K562 (cell line): ENCODE results near the gene GTPBP8. TPM values are rescaled to one million over a fixed set of nuclear protein-coding genes. Genes with fewer than 3 reads are reported as not detected.
A peak's percentile ranks its signal among the peaks of the same experiment; 100 is the strongest.

Experiments used
- ATF4 ChIP-seq: fragments of 450-650 bp; formaldehyde crosslinking; IDR thresholded peaks from 2 replicates; pipeline ENCODE4 v1.4.0; 2022; ENCODE audit warnings: mild to moderate bottlenecking, moderate library complexity
- CBX1 ChIP-seq: sonication (generic); IDR thresholded peaks from 2 replicates; pipeline ENCODE4 v1.6.1; 2016; ENCODE audit warnings: antibody characterized with exemption, low read depth, mild to moderate bottlenecking
- E2F3 ChIP-seq: fragments of 250-450 bp; sonication (Bioruptor Pico); IDR thresholded peaks from 2 replicates; pipeline ENCODE4 v1.4.0; 2020; ENCODE audit warnings: mild to moderate bottlenecking
- HCFC1 ChIP-seq: IDR thresholded peaks from 2 replicates; pipeline ENCODE4 v1.6.1; 2012; ENCODE audit warnings: low read depth, low read length, improper control_type of control experiment
- IRF9 ChIP-seq: fragments of 450-650 bp; IDR thresholded peaks from 2 replicates; pipeline ENCODE4 v1.6.1; 2016; ENCODE audit warnings: missing biosample characterization, missing genetic modification characterization
- NONO ChIP-seq, 2 experiments: fragments of 200-400 bp in 1 of 2; fragments of 450-650 bp in 1 of 2; formaldehyde crosslinking in 1 of 2; IDR thresholded peaks; 2 replicates each; pipeline ENCODE4 v1.6.1; 2017; ENCODE audit warnings: low read depth in 2 of 2, mild to moderate bottlenecking in 2 of 2, moderate library complexity in 2 of 2, low read length in 1 of 2
- POLR3G ChIP-seq: IDR thresholded peaks from 2 replicates; pipeline ENCODE4 v1.6.1; 2011; ENCODE audit not compliant: insufficient read length, insufficient replicate concordance; ENCODE audit errors: extremely low read depth
- RFX1 ChIP-seq: fragments of 450-650 bp; IDR thresholded peaks from 2 replicates; pipeline ENCODE4 v1.6.1; 2016; ENCODE audit warnings: mild to moderate bottlenecking, moderate library complexity
- SMAD1 ChIP-seq: fragments of 150-350 bp; IDR thresholded peaks from 2 replicates; pipeline ENCODE4 v1.6.1; 2014; ENCODE audit warnings: low read length, low read depth; ENCODE audit not compliant: partially characterized antibody
- ZBTB40 ChIP-seq, 2 experiments: fragments of 450-650 bp in 1 of 2; sonication (generic) in 1 of 2; formaldehyde crosslinking in 1 of 2; IDR thresholded peaks; 2 replicates each; pipeline versions ENCODE4 v1.7.1 to v1.9.0; 2016 to 2022; ENCODE audit warnings: inconsistent platforms in 1 of 2, mild to moderate bottlenecking in 1 of 2, missing genetic modification reagents in 1 of 2
- ZNF431 ChIP-seq: sonication (generic); formaldehyde crosslinking; IDR thresholded peaks from 2 replicates; pipeline ENCODE4 v1.8.0; 2022; ENCODE audit warnings: mild to moderate bottlenecking, missing genetic modification reagents
- polyA plus RNA-seq, 8 experiments: library from polyadenylated mRNA; depleted of rRNA in 4 of 8; stranded (reverse) in 5 of 8; unstranded in 3 of 8; fragments of >200 nt; fragmentation: Nextera tagmentation in 2 of 8; fragmentation: Illumina TruSeq in 1 of 8; extraction: Ambion mirVana in 2 of 8; extraction: Trizol in 1 of 8; gene quantifications; 2 replicates each; pipeline versions ENCODE4 v1.2.1 to v1.2.3, GENCODE V29; 2011 to 2014; ENCODE audit warnings: inconsistent platforms in 1 of 8, missing spikeins in 1 of 8
- total RNA-seq, 7 experiments: library from RNA; depleted of rRNA in 6 of 7; stranded (reverse); fragments of >200 nt in 6 of 7; fragmentation: Illumina TruSeq in 2 of 7; extraction: Trizol in 2 of 7; gene quantifications; 2 replicates each; pipeline versions ENCODE4 v1.2.1 to v1.2.3, GENCODE V29; 2011 to 2021; ENCODE audit warnings: low replicate concordance in 1 of 7

GTPBP8 gene
- total and polyA plus RNA-seq, 9 of the 15 experiments (the other 6 are each of a cell fraction or from before 2014, with no cell fraction given), result 14.0 to 33.3 (median 20.8) TPM

- TF ChIP-seq ZBTB40 (IDR thresholded peaks at IDR 0.05), result peak; percentile 85
- no peak for TF ChIP-seq ZBTB40 (CRISPR knock-in tag; IDR thresholded peaks at IDR 0.05)
- no peak for TF ChIP-seq IRF9 (tag)
- TF ChIP-seq NONO (IDR thresholded peaks at IDR 0.05; ENCODE audit: low read depth in 2 of 2, low read length in 1 of 2), result peak in 1 of 2 experiments; percentile 65; a peak in 2 of 4 replicates
- TF ChIP-seq CBX1, result peak; percentile 75; the same call in 1 of the 2 replicates
- no peak for TF ChIP-seq RFX1
- TF ChIP-seq HCFC1, result peak; percentile 69
- no peak for TF ChIP-seq E2F3 (CRISPR knock-in tag)
- peak; percentile 24; the same call in 1 of the 2 replicates for TF ChIP-seq ATF4 (CRISPR knock-in tag)
- TF ChIP-seq SMAD1, result peak; percentile 65
- TF ChIP-seq ZNF431 (CRISPR knock-in tag), result peak; percentile 14; the same call in 1 of the 2 replicates
- TF ChIP-seq POLR3G, result no peak
These were observed at the start of gene GTPBP8 (continued) for GRCh38 chr3:112990672-112991602.
